ENCODE measurements around the gene CYP2B6.

- TF ChIP-seq, protein P1, sequence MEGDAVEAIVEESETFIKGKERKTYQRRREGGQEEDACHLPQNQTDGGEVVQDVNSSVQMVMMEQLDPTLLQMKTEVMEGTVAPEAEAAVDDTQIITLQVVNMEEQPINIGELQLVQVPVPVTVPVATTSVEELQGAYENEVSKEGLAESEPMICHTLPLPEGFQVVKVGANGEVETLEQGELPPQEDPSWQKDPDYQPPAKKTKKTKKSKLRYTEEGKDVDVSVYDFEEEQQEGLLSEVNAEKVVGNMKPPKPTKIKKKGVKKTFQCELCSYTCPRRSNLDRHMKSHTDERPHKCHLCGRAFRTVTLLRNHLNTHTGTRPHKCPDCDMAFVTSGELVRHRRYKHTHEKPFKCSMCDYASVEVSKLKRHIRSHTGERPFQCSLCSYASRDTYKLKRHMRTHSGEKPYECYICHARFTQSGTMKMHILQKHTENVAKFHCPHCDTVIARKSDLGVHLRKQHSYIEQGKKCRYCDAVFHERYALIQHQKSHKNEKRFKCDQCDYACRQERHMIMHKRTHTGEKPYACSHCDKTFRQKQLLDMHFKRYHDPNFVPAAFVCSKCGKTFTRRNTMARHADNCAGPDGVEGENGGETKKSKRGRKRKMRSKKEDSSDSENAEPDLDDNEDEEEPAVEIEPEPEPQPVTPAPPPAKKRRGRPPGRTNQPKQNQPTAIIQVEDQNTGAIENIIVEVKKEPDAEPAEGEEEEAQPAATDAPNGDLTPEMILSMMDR (conservative IDR thresholded peaks at IDR 0.05 in 1 of 2, IDR thresholded peaks at IDR 0.05 in 1 of 2; ENCODE audit: low read depth in 1 of 2, low read length in 2 of 2): no peak
- no peak for TF ChIP-seq EZH2 (IDR thresholded peaks at IDR 0.05; ENCODE audit: low read length, missing control alignments)
Observed at GRCh38 chr19:40948580-40949299, 42.3 kb upstream of the CYP2B6 start.

Data from fibroblast of lung (primary cell).